DMS53 treated with DMSO at 0.1 percent for 48 hours (cell line): Measurements from ENCODE around the gene COIL.
A peak's percentile ranks its signal among the peaks of the same experiment; 100 is the strongest.
"Not testable (repeated sequence)": the region's sequence is repeated elsewhere in the genome, so short reads cannot be mapped to it uniquely, and the experiment has no call there.

Experiments
- DNase-seq: peaks from one replicate; lab custom pipeline; 2025; ENCODE audit not compliant: unreplicated experiment; lab: John Stamatoyannopoulos, UW

COIL gene

GRCh38 chr17:56960596-56961538 is at the start of gene COIL:
Gene COIL (minus strand): TSS chr17:56961050. CDS start chr17:56961019, 31 bp downstream.
- peak; percentile 78 for DNase-seq

GRCh38 chr17:57010487-57010886 is 49.6 kb upstream of the COIL start:
- DNase-seq: no peak

GRCh38 chr17:57009737-57010445 is 49.0 kb upstream of the COIL start:
- DNase-seq: peak; percentile 1

GRCh38 chr17:57008958-57009357 is 48.1 kb upstream of the COIL start:
- no peak for DNase-seq

GRCh38 chr17:57006040-57006439 is 45.2 kb upstream of the COIL start:
- no peak for DNase-seq

GRCh38 chr17:57004944-57005579 is 44.2 kb upstream of the COIL start:
- no peak for DNase-seq

GRCh38 chr17:57002904-57003303 is 42.1 kb upstream of the COIL start:
- DNase-seq: no peak

- no peak for DNase-seq
These were observed 40.7 kb upstream of the COIL start for GRCh38 chr17:57001541-57001940.

GRCh38 chr17:56997313-56997712 is 36.5 kb upstream of the COIL start:
- DNase-seq: no peak

GRCh38 chr17:56995766-56996165 is 34.9 kb upstream of the COIL start:
- DNase-seq: no peak

GRCh38 chr17:56994009-56994792 is 33.4 kb upstream of the COIL start:
- no peak for DNase-seq

- DNase-seq: no peak
These were observed 31.5 kb upstream of the COIL start for GRCh38 chr17:56992364-56992763.

- no peak for DNase-seq
These were observed 28.2 kb upstream of the COIL start for GRCh38 chr17:56988901-56989572.

GRCh38 chr17:56987283-56987834 is 26.5 kb upstream of the COIL start:
- DNase-seq: no peak

GRCh38 chr17:56985371-56986162 is 24.7 kb upstream of the COIL start:
- DNase-seq: no peak

- no peak for DNase-seq
These were observed 22.5 kb upstream of the COIL start for GRCh38 chr17:56983366-56983765.

GRCh38 chr17:56982312-56982711 is 21.5 kb upstream of the COIL start:
- no peak for DNase-seq

GRCh38 chr17:56980526-56980925 is 19.7 kb upstream of the COIL start:
- DNase-seq: not testable (repeated sequence)

GRCh38 chr17:56979091-56979480 is 18.2 kb upstream of the COIL start:
- no peak for DNase-seq
